Loucy (cell line): Measurements from ENCODE around the gene ALKBH3.

Experiments
- H2AFZ ChIP-seq: fragments of 200-600 bp; sonication (generic); 2 replicates; pipeline ENCODE4 v1.6.0; 2016; ENCODE audit warnings: antibody characterized with exemption, mild to moderate bottlenecking, low read length, moderate library complexity
- H3F3A ChIP-seq: fragments of 200-600 bp; 2 replicates; pipeline ENCODE4 v1.6.0; 2016; ENCODE audit warnings: antibody characterized with exemption, low read depth, mild to moderate bottlenecking
- H3K27me3 ChIP-seq: fragments of 200-600 bp; sonication (generic); 2 replicates; pipeline ENCODE4 v1.6.1; 2014; ENCODE audit warnings: low read length, mild to moderate bottlenecking; ENCODE audit not compliant: insufficient read depth, poor library complexity, severe bottlenecking
- H3K36me3 ChIP-seq: fragments of 200-600 bp; sonication (generic); 2 replicates; pipeline ENCODE4 v1.6.1; 2016; ENCODE audit warnings: low read length; ENCODE audit not compliant: insufficient read depth
- H3K4me1 ChIP-seq: fragments of 200-600 bp; sonication (generic); 2 replicates; pipeline ENCODE4 v1.5.1; 2014; ENCODE audit warnings: low read length, mild to moderate bottlenecking; ENCODE audit not compliant: insufficient read depth, poor library complexity, severe bottlenecking
- H3K4me2 ChIP-seq: fragments of 200-600 bp; sonication (generic); 2 replicates; pipeline ENCODE4 v1.6.0; 2014; ENCODE audit warnings: antibody characterized with exemption, low read length, low read depth, mild to moderate bottlenecking; ENCODE audit not compliant: poor library complexity, severe bottlenecking
- H3K4me3 ChIP-seq: fragments of 200-600 bp; sonication (generic); 2 replicates; pipeline ENCODE4 v1.5.1; 2014; ENCODE audit warnings: low read length, mild to moderate bottlenecking, mixed read lengths; ENCODE audit not compliant: poor library complexity, severe bottlenecking
- H3K79me2 ChIP-seq: fragments of 200-600 bp; sonication (generic); 2 replicates; pipeline ENCODE4 v1.6.1; 2014; ENCODE audit warnings: low read length; ENCODE audit not compliant: insufficient read depth
- H3K9ac ChIP-seq: fragments of 200-600 bp; sonication (generic); 2 replicates; pipeline ENCODE4 v1.6.0; 2014; ENCODE audit warnings: mild to moderate bottlenecking, low read depth, low read length, moderate library complexity; ENCODE audit not compliant: poor library complexity, severe bottlenecking
- H3K9me2 ChIP-seq: fragments of 200-600 bp; sonication (generic); replicated peaks from 2 replicates; pipeline ENCODE4 v1.6.1; 2016; ENCODE audit warnings: low read depth, low read length, mixed read lengths
- H3K9me3 ChIP-seq: fragments of 200-600 bp; sonication (generic); 2 replicates; pipeline ENCODE4 v1.6.1; 2014; ENCODE audit warnings: mild to moderate bottlenecking, antibody characterized with exemption, low read length, low read depth; ENCODE audit not compliant: insufficient read depth
- H4K20me1 ChIP-seq: fragments of 200-600 bp; sonication (generic); 2 replicates; pipeline ENCODE4 v1.6.0; 2014; ENCODE audit warnings: antibody characterized with exemption, low read length, mild to moderate bottlenecking; ENCODE audit not compliant: insufficient read depth, poor library complexity, severe bottlenecking
- EZH2phosphoT487 ChIP-seq: fragments of 200-600 bp; IDR thresholded peaks from 2 replicates; pipeline ENCODE4 v1.6.1; 2018; ENCODE audit warnings: antibody characterized with exemption, mild to moderate bottlenecking, moderate library complexity, borderline replicate concordance
- TF ChIP-seq, protein P1 (sequence below): fragments of 200-600 bp; sonication (generic); conservative IDR thresholded peaks from 2 replicates; pipeline ENCODE4 v1.5.1; 2014; ENCODE audit warnings: mild to moderate bottlenecking, antibody characterized with exemption, low read length

ALKBH3 gene

DNA sequence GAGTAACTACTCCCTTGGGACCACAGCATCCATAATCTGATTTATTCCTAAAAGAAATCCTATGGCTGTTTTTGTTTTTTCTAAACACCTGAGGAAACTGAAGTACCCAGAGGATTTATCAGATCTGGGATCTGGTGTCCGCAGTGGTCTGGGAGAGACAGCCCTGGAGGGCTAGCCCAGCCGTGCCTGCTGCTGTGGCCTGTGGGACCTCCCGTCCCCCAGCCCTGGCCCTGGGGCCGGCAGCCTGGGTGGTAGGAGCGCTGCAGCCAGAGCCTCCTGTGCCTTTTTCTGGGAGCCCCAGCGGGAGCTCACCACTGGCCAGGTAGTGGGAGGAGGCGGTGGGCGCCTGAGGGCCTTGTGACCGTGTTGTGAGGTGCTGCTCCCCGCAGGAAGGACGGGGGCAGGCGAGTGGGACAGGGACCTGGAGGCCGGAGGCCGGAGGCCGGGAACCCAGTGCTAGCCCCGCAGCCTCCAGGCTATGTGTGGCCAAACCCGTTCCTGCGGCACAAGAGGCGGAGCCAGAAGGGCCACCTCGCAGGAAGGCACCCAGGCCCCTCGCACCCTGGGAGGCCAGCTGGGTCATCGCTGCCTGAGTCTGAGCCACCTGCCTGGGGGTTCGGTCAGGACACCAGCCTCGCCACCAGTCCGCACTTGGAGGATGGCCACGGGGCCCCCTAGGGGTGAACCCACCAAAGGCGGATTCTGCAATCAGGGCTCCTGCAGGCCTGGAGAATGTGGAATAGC is 43.7 kb downstream of the ALKBH3 start:
- H3K4me1 ChIP-seq: no peaks in the 10 kb centered on the region
- no peaks in the 10 kb centered on the region for H3K79me2 ChIP-seq
- TF ChIP-seq, protein P1, sequence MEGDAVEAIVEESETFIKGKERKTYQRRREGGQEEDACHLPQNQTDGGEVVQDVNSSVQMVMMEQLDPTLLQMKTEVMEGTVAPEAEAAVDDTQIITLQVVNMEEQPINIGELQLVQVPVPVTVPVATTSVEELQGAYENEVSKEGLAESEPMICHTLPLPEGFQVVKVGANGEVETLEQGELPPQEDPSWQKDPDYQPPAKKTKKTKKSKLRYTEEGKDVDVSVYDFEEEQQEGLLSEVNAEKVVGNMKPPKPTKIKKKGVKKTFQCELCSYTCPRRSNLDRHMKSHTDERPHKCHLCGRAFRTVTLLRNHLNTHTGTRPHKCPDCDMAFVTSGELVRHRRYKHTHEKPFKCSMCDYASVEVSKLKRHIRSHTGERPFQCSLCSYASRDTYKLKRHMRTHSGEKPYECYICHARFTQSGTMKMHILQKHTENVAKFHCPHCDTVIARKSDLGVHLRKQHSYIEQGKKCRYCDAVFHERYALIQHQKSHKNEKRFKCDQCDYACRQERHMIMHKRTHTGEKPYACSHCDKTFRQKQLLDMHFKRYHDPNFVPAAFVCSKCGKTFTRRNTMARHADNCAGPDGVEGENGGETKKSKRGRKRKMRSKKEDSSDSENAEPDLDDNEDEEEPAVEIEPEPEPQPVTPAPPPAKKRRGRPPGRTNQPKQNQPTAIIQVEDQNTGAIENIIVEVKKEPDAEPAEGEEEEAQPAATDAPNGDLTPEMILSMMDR: peak; percentile 34; the same call in 1 of the 2 replicates
- no peak for TF ChIP-seq EZH2phosphoT487

GRCh38 chr11:43925063-43925931 is 44.7 kb downstream of the ALKBH3 start:
- Histone ChIP-seq H3K9ac (no peak overlapping the region), H3F3A (no peaks in the 10 kb centered on the region), H3K4me1 (no peaks in the 10 kb centered on the region), H3K36me3 (peaks cover 23% of the 10 kb centered on the region; the same call in 1 of the 2 replicates), H3K27me3 (no peaks in the 10 kb centered on the region), H3K9me3 (no peaks in the 10 kb centered on the region), H2AFZ (no peak overlapping the region), H4K20me1 (no peaks in the 10 kb centered on the region), H3K4me2 (no peak overlapping the region), H3K79me2 (no peaks in the 10 kb centered on the region), H3K9me2 (no peaks in the 10 kb centered on the region), H3K4me3 (no peak overlapping the region)
- TF ChIP-seq, protein P1: no peak
- no peak for TF ChIP-seq EZH2phosphoT487

More for the DNA sequence above, 43.7 kb downstream of the ALKBH3 start:
- Histone ChIP-seq H3K9me3 (no peaks in the 10 kb centered on the region), H3F3A (no peaks in the 10 kb centered on the region), H3K4me2 (no peak overlapping the region), H3K27me3 (no peaks in the 10 kb centered on the region), H3K4me3 (no peak overlapping the region), H2AFZ (no peak overlapping the region), H3K9me2 (no peaks in the 10 kb centered on the region), H4K20me1 (no peaks in the 10 kb centered on the region), H3K36me3 (peaks cover 33% of the 10 kb centered on the region; the same call in 1 of the 2 replicates), H3K9ac (no peak overlapping the region)

- Histone ChIP-seq H3K36me3 (peaks cover 16% of the 10 kb centered on the region; the same call in 1 of the 2 replicates), H3F3A (no peaks in the 10 kb centered on the region), H3K9me3 (no peaks in the 10 kb centered on the region), H3K27me3 (no peaks in the 10 kb centered on the region), H4K20me1 (no peaks in the 10 kb centered on the region), H3K79me2 (no peaks in the 10 kb centered on the region), H3K4me1 (peaks cover 4% of the 10 kb centered on the region), H3K9me2 (no peaks in the 10 kb centered on the region), H3K4me3 (no peak overlapping the region), H3K4me2 (no peak overlapping the region), H3K9ac (no peak overlapping the region), H2AFZ (no peak overlapping the region)
- TF ChIP-seq EZH2phosphoT487: no peak
- TF ChIP-seq, protein P1: no peak
Observed at GRCh38 chr11:43925932-43926505, 45.4 kb downstream of the ALKBH3 start.
